Measurements from ENCODE around the gene ICA1. TPM values are rescaled to one million over a fixed set of nuclear protein-coding genes. Genes with fewer than 3 reads are reported as not detected.

The ICA1 gene
- total RNA-seq, 1 experiment from 2014 or later = 28.8 TPM

DNA sequence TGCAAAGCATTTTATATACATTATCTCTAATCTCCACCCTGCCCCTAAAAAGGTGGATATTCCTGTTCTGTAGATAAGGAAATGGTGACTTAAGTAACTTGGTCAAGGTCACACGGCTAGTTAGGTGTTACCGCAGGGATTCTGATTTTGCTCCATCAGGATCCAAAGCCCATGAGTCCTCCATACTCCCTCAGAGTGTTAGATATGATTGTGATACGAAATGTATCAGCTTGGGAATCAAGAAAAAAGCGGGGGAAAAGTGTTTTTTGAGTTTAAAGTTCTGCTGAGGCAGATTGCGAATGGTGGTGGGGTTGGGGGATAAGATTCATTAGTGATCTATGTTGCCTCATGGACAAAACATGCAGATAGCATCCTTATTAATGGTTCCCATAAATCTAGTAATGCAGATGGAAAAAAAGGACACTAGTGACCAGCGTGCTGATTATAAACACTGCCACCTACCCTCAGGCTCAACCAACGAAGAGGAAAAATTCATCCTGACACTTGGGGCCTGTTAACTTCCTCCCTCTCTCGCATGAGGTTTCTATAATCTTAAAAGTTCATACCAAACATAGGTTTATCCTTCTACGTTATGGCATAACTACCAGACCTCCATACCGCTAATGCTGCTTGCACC lies 2.3 kb downstream of the ICA1 start:
- Histone ChIP-seq H2BK20ac (ENCODE audit: low read depth, low read length, poor library complexity, severe bottlenecking) (no peak overlapping the region), H4K91ac (ENCODE audit: insufficient read length, low read depth, low read length) (no peak overlapping the region), H3K79me2 (ENCODE audit: insufficient read depth, low read length) (no peaks in the 10 kb centered on the region), H4K8ac (replicated peaks; ENCODE audit: insufficient read length, low read depth, low read length) (no peak overlapping the region), H3K23ac (ENCODE audit: insufficient read length, low read depth, low read length) (no peak overlapping the region), H3K27me3 (ENCODE audit: insufficient read depth, low read length) (no peaks in the 10 kb centered on the region), H3K4ac (ENCODE audit: low read depth, low read length) (no peak overlapping the region), H2BK5ac (ENCODE audit: insufficient read length, low read length) (no peak overlapping the region), H2AFZ (ENCODE audit: low read length) (no peak overlapping the region), H3K18ac (ENCODE audit: insufficient read length, low read depth, low read length) (no peak overlapping the region), H3K4me2 (ENCODE audit: insufficient read depth, insufficient read length, low read length) (no peak overlapping the region), H3K14ac (ENCODE audit: insufficient read depth, low read length) (no peak overlapping the region), H4K5ac (ENCODE audit: insufficient read length, low read depth, low read length) (no peak overlapping the region), H3K79me1 (ENCODE audit: insufficient read depth, low read depth, low read length, poor library complexity, severe bottlenecking) (no peaks in the 10 kb centered on the region), H2BK12ac (ENCODE audit: insufficient read length, low read depth, low read length) (no peak overlapping the region), H3K4me1 (ENCODE audit: insufficient read depth, low read length) (peaks cover 7% of the 10 kb centered on the region; the same call in 1 of the 2 replicates), H2BK120ac (ENCODE audit: low read depth, low read length, poor library complexity, severe bottlenecking) (no peak overlapping the region), H2AK5ac (ENCODE audit: insufficient read length, low read length) (no peak overlapping the region), H3K9ac (ENCODE audit: extremely low read depth, insufficient read length, low read length) (no peak overlapping the region), H3K27ac (ENCODE audit: insufficient read length, low read depth, low read length) (no peak overlapping the region), H4K20me1 (ENCODE audit: control insufficient read depth, insufficient read depth, insufficient read length) (no peaks in the 10 kb centered on the region), H2BK15ac (ENCODE audit: low read depth, low read length) (no peak overlapping the region), H3K23me2 (ENCODE audit: insufficient read length, low read depth, low read length, poor library complexity, severe bottlenecking) (peaks cover 5% of the 10 kb centered on the region), H3K9me3 (ENCODE audit: control insufficient read depth, low read depth, low read length) (no peaks in the 10 kb centered on the region), H3K56ac (ENCODE audit: insufficient read length, low read depth, low read length) (no peak overlapping the region), H3T11ph (ENCODE audit: low read length) (no peak overlapping the region)
- Mint-ChIP-seq H3K27ac (no peak overlapping the region), H3K4me1 (peaks cover 21 to 23% of the 10 kb centered on the region in 2 experiments), H3K9me3 (no peaks in the 10 kb centered on the region), H3K4me3 (no peak overlapping the region; a peak in 1 of 5 replicates), H3K27me3 (ENCODE audit: low read depth) (no peaks in the 10 kb centered on the region; the same call in 1 of the 2 replicates), H3K36me3 (ENCODE audit: insufficient read depth in 1 of 3, low read depth in 3 of 3) (no peaks in the 10 kb centered on the region; a peak in 1 of 7 replicates)
- whole genome bisulfite sequencing (ENCODE audit: extremely low coverage, insufficient read length, low lambda C conversion rate) = 100% methylated on average over 3 of the region's 10 CpGs
- TF ChIP-seq, protein P1, sequence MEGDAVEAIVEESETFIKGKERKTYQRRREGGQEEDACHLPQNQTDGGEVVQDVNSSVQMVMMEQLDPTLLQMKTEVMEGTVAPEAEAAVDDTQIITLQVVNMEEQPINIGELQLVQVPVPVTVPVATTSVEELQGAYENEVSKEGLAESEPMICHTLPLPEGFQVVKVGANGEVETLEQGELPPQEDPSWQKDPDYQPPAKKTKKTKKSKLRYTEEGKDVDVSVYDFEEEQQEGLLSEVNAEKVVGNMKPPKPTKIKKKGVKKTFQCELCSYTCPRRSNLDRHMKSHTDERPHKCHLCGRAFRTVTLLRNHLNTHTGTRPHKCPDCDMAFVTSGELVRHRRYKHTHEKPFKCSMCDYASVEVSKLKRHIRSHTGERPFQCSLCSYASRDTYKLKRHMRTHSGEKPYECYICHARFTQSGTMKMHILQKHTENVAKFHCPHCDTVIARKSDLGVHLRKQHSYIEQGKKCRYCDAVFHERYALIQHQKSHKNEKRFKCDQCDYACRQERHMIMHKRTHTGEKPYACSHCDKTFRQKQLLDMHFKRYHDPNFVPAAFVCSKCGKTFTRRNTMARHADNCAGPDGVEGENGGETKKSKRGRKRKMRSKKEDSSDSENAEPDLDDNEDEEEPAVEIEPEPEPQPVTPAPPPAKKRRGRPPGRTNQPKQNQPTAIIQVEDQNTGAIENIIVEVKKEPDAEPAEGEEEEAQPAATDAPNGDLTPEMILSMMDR (conservative IDR thresholded peaks at IDR 0.05) = no peak
- DNase-seq = no peak

Measured in H9 (cell line).